GM19397 (cell line): ENCODE measurements around the gene PCSK6.

Experiments
- ATAC-seq: cut with Tn5 transposase; IDR thresholded peaks from one replicate; pipeline ENCODE4 v1.9.1; 2021; ENCODE audit warnings: mild to moderate bottlenecking, moderate library complexity; ENCODE audit not compliant: unreplicated experiment

Gene PCSK6

DNA sequence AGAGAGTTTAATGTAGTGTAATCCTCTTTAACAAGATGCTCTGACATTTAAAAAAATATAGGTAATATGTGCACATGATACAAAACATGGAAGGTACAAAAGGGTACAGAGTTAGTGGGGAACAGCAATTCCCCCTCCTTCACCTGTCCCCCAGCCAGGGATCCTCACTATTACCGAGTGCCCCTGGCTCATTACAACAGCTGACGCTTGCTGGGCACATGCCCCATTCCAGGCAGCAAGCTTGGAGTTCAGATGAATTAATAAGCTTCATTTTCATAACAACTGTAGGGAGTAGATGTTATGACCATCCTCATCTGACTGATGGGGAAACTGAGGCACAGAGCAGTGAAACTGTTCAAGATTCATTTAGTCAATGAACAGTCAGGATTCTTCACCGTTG is 41.2 kb downstream of the PCSK6 start:
- no peak for ATAC-seq

DNA sequence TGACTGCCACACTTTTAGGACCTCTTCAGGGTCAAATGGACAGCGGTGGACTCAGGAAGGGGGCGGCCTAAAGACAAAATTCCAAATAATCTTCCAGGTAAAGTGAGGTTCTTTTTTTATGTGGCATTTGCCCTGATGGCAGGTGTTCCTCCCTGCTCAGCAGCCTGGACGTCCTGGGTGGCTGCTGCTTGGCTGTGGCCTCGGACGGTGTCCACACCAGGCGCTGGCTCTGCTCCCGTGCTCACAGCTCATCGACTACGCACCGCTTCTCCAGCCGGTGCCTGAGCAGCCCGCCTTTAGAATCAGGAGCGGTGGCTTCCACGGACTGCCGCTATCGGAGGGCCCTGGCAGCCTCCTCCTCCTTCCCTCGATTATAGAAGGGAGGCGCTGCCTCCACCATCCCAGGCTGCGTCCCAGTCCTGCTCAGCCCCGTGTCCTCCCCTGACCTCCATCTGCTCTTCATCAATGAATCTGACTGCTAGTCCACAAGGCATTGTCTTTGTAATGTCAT is 41.9 kb downstream of the PCSK6 start:
- no peak for ATAC-seq

DNA sequence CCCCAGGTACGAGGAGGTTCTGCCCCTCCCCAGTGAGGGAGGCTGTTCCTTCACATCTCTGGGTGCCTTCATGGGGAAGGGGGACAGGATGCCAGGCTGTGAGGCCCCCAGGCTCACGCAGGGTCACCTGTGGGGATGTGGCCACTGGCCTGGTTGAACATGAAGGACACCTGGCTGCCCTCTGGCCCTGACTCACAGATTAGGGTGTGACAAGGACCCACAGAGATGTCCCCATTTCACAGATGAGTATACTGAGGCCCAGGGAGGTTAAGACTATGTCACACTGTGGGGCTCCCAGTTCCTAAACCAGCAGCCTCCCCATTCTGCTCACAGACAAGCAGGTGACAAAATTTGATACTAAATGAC is 42.4 kb downstream of the PCSK6 start:
- ATAC-seq = no peak

DNA sequence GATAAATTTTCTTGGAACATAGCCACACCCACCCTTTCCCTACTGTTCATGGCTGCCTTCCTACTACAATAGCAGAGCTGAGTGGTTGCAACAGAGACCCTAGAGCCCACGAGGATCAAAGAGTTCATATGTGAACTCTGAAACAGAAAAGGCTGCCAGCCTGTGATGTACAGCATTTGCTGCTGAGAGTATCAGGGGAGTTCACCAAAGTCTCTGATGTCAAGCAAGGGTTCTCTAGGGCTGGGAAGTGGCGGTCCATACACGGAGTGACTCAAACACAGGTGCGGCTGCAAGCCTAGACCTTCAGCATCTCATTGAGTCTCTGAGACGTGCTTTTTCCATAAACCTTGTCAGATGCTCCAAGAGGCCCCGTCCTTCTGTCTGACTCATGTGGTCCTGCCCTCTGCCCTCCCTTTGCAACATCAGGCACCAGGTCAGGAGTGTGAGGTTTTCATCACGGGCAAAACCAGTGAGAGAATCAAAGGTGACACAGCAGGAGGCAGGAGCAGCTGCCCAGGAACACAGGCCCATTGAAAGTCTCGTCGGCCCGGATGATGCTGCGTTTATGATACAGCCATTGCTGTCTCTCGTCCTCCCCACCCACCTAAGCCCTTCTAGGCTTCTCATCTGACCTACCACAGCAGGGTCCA is 42.9 kb downstream of the PCSK6 start:
- no peak for ATAC-seq

DNA sequence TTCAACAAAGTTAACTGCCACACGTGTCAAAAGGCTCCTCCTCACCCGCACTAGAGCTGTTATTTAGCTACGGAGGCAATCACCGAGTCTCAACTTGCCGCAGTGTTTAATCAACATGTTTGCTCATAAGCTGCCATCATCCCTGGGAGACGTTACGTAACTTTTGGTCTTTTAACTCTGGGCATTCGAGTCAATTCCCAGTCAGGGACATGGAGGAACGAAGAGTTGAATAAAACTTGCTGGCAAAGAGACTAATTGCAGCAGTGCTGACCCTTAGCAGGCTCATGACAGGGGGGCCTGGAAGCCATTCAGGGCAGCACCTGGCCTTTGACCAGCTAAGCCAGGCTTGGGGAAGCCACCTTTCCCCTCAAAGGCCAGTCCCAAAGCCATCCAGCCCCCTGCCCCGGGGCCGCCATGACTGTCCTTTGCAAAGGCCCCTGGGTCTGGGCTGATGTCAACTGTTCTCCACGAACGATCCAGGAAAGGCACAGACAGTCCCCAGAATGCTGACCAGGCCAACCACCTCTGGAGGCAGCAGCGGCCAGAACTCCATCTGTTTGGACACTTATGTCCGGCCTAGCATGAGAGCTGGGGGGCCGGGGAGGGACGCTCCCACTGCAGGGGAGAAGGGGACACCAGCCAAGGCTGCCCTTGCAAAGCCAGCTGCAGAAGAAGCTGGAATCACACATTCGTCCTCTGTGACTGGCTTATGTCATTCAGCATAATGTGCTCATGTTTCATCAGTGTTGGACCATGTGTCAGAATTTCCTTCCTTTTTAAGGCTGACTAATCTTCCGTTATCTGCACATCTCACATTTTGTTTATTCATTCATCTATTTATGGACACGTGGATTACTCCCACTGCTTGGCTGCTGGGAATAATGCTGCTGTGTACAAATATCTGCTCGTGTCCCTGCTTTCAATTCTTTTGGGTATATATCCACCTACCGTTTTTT is 43.7 kb downstream of the PCSK6 start:
- no peak for ATAC-seq

DNA sequence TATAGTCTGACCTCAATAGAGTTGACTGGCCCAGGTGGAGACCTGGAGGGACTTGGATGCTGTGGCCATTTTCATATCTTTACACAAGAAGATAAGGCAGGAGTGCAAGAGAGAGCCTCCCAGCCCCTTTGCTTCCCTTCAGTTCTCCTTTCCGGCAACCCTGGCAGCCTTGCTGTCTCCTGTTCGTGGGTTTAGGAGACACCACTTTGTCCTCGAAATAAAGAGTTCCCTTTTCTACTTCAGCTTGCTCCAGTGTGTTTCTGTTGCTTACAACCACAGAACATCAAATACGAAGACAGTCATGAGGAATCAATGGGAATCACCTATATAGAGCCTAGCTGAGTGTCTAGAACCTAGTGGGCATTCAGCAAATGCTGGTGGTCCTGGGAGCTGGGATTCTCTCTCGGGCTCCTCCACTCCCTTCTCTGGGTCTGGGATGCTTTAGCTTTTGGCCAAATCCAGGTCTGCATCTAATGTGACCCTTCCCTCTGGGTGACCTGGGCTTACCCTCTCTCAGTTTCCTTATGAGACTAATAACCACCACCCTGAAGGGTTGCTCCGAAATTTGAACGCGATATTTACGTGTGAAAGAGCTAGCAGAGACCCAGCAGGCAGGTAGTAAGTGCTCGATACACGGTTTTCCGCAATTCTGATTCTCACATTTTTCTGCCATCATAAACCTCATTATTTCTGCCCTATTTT is 44.5 kb downstream of the PCSK6 start:
- ATAC-seq = no peak

DNA sequence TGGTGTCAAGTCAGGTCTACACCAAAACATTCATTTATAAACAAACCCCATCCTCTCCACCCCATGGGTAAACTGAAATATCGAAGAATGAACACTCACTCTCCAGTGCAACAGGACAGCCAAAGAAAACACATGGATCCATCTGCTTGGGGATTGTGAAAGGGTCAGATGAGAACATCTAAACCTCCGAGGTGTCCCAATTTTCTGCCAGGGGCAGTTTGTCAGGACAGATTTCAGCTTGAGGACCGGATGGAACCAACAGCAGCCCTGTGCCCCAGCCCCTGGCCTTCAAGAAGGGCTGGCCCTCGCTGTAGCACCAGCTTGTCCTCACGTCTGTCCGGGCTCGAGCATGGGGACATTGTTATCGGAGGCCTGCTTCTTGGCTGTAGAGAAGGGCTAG is 45.5 kb downstream of the PCSK6 start:
- ATAC-seq = no peak

DNA sequence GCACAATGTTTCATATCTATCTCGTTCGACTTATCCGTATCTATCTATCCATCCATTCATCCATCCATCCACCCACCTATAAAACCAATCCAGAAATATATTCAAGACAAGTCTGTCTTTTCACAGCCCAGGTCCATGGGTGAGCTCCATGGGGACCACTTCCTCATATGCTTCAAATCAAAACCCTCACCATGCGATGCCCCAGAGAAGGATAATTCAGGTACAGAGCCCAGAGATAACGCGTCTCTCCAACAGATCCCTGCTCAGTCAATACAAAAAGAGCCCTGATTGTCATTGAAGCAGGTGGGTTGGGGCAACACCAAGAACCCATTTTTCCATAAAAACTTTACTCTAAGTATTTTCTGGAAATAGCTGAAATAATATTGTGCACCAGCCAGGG is 47.2 kb downstream of the PCSK6 start:
- ATAC-seq = no peak

DNA sequence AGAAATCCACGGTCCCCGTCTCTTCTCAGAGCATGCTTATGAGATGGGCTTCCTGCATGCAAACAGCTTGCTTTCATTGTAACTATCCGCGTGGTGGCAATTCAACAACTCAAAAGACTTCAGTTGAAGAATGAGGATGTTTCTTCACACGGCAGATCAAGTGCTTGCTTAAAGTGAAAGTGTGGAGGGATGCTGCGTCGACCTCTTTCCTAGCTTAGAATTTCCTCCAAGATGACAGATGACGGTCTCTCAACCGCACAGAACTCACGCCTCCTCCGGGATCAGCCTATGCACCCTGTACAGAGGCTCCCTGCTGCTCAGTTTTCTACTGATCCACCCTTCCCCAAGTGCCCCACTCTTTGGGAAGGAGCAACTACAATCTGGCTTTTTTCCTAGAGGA is 47.8 kb downstream of the PCSK6 start:
- ATAC-seq = no peak

DNA sequence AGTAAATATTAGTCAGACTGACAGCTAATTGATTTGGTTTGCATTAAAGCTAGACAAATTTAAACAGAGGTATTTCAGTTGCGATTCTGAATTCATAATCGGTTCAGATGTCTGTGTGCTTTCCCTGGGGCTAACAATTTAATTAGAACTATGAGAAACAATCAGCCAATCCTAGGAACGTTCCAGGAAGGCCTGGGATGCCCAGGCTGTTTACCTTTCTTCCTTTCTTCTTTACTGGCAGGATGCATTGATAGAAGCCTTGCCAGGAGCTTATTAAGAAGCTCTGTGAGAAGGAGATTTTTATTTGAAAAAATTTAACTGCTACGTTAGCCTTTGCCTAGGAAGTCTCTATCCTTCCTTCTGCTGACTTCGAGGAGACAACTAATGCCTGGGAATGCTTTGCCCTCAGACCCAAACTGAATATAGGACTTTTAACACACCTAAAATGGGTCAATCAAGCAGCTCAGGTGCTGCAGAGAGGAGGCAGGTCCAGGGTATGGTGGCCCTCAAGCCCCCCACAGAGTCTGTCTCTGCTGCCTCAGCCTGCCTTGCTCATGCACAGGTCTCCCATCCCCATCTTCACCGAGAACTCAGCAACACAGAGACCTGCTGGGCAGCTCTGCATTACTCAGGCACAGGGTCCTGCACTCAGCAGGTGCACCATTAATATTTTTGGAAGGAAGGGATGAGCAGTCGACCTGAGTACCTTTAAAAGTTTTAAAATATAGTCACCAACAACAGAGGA is 48.5 kb downstream of the PCSK6 start:
- no peak for ATAC-seq

DNA sequence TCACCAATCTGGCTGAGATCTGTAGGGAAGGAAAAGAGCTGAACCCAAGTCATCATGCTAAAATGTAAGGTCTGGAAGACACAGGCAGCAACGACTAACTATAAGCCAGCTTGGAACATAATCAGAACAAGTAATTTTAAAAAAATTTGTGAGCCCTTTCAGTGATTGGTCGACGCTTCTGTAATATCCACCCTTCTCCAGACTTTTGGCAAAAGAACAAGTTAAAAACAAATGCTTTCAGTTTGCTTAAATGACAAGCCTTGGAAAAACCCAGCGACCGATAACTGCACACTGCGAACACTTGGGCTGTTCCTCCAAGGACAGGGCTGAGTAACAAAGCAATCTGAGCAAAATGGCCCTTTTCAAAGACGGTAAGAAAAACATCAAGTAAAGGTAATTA is 49.6 kb downstream of the PCSK6 start:
- ATAC-seq = no peak

DNA sequence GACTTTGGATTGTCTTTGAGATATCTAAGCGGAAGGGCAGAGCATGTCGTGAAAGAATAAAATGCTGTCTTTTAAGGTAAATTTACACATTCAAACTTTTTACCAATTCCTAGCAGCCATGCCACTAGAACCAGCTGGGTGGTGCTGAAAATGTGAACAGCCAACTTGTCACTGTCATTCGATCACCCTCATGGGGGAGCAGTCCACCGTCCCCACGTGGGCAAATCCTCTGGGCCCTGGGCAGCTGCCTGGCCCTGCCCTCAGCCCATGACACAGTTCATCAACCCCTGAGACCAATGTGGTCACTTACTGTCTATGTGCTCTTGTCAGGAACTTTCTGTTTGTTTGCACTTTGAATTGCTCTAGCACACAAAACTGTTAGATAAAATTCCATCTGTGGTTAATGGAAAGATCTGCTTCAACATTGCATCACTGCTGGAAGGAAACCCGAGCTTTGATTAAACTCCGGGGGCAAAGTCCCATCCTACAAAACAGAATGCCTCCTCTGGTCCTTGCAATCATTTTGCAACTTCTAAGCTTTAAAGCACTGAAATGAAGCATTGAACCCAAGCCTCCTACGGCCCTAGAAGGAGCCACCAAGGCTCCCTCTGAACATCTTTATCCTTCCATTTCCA is 50.1 kb downstream of the PCSK6 start:
- no peak for ATAC-seq

DNA sequence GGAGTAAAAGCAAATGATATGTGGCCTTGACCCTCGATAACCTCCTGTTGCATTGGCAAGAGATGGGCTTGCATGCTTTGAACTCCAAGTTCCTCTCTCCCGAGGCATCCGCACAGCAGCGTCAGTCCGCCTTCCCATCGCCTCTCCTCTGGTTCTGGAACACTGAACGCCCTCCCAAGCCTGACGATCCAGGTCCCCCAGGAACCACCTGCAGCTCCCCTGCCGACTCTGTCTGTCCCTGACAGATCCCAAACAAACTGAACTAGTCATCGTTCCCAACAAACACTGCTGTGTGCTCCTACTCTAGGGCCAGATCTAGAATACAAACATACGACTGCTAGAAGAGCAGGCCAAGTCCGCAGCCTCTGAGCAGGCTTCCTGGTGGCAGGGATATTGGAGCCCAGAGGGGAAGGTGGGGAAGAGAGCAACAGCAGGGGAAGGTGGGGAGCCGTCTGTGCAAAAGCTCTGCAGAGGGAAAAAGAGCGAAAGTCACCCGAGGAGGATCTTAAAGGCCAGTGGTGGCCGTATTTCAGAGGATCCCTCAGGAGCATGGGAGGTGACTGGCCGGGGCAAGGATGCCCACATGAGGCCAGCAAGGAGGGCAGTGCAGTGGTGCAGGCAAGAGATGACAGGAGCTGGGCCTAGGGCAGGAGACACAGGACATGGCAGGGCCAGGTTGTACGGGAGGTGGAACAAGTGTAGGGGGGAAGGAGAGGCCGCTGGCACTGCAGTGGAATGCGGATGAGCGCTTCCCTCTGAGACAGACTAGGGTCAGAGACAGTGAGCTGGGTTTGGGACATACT is 50.8 kb downstream of the PCSK6 start:
- no peak for ATAC-seq

DNA sequence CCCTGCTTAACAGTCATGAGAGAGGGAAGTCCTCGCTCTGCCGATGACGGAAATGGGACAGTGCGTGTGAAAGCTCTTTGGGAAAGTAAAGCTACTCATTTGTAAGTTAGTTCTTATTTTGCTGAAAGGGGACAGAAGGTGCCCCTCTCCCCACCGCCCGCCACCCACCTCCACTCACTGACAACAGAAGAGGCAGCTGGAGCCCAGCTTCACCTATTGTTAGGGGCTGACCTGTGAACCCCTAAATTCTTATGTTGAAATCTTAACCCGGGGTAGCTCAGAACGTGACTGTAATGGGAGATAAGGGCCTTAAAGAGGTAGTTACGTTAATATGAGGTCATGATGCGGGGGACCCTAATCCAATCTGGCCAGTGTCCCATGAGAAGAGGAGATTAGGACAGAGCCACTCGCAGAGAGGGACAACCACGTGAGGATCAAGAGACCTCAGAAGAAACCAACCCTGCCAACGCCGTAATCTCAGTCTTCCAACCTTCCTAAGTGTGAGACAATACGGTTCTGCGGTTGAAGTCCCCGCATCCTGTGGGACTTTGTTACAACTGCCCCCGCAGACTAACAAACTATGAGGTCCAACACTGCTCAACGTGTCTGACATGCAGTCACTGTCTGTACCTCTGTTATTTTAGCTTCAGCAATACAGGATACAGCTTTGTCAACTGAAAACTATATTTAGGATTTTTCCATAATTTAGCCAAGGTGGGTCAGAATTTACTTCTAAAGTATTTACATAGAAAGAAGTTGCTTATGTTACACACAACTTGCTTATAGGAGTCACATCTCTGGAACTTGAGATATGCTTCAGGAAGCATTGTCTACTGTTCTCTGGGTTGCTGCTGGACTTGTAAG is 51.7 kb downstream of the PCSK6 start:
- ATAC-seq = no peak

DNA sequence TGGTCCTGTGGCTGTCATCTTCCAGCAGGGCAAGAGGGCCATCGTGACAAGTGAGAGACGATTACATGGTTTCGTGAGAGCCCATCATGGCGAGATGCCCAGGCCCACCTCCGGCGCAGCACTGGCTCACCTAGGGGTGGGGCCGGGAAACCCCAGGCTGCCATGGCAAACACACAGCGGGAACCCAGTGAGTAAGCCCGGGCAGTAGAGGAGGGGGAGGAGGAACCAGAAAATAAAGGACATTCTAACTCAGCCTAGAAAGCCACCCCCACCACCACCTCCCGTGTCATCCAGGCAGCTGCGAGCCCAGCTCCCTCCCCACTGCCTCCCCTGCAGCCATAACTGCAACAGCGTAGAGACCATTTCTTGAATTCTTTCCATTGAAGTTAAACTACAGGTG is 52.3 kb downstream of the PCSK6 start:
- ATAC-seq = no peak

DNA sequence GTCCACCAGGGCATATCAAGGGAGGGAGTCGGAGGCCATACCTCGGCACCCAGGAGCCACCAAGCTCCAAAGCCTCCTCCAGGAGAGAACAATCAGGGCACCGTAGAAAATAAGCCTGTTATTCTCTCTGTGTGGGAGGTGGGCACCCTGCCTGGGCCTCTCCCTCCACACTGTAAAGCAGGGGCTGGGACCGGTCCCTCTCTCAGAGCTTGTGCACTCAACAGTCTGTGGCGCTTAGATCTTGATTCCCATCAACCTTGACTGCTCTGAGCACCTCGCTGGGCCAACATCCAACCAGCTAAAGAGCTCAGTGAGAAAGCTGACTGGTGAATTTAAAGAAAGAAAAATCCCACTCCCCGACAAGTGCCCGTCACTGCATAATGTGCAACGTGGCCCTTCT is 53.0 kb downstream of the PCSK6 start:
- ATAC-seq = no peak

DNA sequence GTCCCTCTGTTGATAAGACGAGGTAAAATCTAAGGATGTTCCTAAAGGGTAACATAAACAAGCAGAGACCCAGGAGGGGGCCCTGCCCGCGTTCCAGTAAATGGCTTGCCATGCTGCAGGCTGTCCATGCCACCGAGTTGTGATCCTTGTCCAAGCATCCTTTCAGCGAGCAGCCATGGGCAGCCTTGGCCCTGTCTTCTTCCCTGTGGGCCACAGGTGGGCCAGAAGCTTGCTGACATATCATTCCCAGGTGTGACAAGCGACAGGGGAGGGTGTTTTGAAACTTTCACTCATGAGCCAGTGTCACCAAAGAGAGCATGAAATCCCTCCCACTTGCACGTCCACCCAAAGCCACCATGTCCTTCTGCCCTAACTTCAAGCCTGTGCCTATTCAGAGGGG is 53.7 kb downstream of the PCSK6 start:
- no peak for ATAC-seq

DNA sequence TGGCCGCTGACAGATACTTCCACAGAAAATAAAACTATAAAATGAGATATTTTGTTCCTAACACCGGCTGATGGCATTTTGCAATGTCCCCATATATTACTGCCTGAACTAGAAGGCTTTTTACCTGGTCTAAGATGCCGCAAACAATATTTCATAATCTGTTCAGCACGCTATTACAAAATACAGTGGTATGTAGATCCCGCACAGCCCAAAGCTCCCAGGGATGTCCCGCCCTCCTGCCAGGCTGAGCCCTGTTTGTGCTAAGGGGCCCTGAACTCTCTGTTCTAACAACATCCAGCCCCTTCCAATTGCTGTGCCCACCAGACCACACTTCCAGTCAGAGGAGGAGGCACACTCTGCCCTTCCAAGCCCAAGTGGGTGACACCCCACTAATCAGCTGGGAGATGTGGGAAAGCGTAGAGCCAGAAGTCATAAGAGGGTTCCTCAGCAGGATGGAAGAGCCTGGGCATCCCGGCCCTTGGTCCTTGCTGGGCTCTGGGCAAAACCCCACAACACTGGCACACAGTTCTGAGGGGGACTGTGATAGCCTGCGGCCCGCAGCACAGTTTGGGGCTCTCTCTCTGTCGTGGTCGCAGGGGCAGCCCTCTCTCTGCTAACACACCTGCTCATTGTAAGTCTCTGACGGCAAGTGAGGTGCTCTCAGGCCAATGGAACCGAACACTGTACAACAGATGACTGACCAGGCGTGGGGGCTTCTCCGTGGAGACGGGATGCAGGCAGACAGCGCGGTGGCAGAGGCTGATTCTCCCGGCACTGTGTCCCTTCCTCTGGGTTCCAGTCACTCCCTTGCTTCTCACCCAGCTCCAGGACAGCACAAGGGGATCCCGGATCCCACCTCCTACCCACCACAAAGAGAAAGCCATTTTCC is 55.2 kb downstream of the PCSK6 start:
- ATAC-seq = no peak
